ENCODE measurements around the gene PLPPR2. TPM values are rescaled to one million over a fixed set of nuclear protein-coding genes. Genes with fewer than 3 reads are reported as not detected.
A peak's percentile ranks its signal among the peaks of the same experiment; 100 is the strongest.
"Not testable (repeated sequence)": the region's sequence is repeated elsewhere in the genome, so short reads cannot be mapped to it uniquely, and the experiment has no call there.

PLPPR2 gene, protein sequence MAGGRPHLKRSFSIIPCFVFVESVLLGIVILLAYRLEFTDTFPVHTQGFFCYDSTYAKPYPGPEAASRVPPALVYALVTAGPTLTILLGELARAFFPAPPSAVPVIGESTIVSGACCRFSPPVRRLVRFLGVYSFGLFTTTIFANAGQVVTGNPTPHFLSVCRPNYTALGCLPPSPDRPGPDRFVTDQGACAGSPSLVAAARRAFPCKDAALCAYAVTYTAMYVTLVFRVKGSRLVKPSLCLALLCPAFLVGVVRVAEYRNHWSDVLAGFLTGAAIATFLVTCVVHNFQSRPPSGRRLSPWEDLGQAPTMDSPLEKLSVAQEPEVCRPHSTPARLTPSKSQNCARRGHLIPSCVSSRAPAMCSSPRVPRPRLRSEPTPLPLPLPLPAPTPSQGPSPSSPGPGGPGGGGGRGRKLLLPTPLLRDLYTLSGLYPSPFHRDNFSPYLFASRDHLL
- total RNA-seq (10 to 100 TPM; 19.0 to 41.0 (median 26.6) TPM), polyA plus RNA-seq (10 to 100 TPM in 1 of 3 donors, 1 to 10 TPM in 2; 4.2 to 10.8 (median 8.5) TPM)
- long read RNA-seq, donor 1, transcript PLPPR2-201 (10 exons, 2,727 nt), result major isoform, 5 of 5 reads
- long read RNA-seq, donor 1, partial matches to known transcripts, result 0 of 5 reads
- long read RNA-seq, donor 1, other reads (novel, unspliced or antisense), result 0 of 5 reads
- long read RNA-seq, donor 2, partial matches to known transcripts, result 0 of 3 reads
- long read RNA-seq, donor 2, other reads (novel, unspliced or antisense), result 0 of 3 reads

GRCh38 chr19:11355160-11356073 is at the start of gene PLPPR2:
TSS of gene PLPPR2 (plus strand) at chr19:11355432. CDS start at chr19:11357674, 2,242 bp downstream.
- Histone ChIP-seq H3K9me3 (no peaks in the 10 kb centered on the region), H3K36me3 (peaks cover 0 to 36% (median 0%) of the 10 kb centered on the region in 6 donors), H3K27ac (peak within 1 kb of the TSS in 7 of 8 donors; percentile 48 to 92 (median 79)), H3K27me3 (replicated peaks in 1 of 7) (peaks cover 0 to 9% (median 0%) of the 10 kb centered on the region in 7 donors), H3K4me1 (peaks cover 0 to 38% (median 14%) of the 10 kb centered on the region in 6 donors), H3K4me3 (peak within 1 kb of the TSS; percentile 34 to 76 (median 51))
- peak; percentile 95 for DNase-seq
- WGBS, 5 donors, result 3 to 7% (median 5%) methylated on average over 41 to 62 of the region's 62 CpGs
- TF ChIP-seq POLR2A (IDR thresholded peaks at IDR 0.05) (peak in 1 of 3 donors; percentile 26), POLR2AphosphoS5 (IDR thresholded peaks at IDR 0.05) (peak; percentile 79 to 88 (median 87))
- TF ChIP-seq, protein P1, sequence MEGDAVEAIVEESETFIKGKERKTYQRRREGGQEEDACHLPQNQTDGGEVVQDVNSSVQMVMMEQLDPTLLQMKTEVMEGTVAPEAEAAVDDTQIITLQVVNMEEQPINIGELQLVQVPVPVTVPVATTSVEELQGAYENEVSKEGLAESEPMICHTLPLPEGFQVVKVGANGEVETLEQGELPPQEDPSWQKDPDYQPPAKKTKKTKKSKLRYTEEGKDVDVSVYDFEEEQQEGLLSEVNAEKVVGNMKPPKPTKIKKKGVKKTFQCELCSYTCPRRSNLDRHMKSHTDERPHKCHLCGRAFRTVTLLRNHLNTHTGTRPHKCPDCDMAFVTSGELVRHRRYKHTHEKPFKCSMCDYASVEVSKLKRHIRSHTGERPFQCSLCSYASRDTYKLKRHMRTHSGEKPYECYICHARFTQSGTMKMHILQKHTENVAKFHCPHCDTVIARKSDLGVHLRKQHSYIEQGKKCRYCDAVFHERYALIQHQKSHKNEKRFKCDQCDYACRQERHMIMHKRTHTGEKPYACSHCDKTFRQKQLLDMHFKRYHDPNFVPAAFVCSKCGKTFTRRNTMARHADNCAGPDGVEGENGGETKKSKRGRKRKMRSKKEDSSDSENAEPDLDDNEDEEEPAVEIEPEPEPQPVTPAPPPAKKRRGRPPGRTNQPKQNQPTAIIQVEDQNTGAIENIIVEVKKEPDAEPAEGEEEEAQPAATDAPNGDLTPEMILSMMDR (IDR thresholded peaks at IDR 0.05 in 8 of 11, conservative IDR thresholded peaks at IDR 0.05 in 3 of 11), result no peak
- intact Hi-C loops (cut with DNase I; ENCODE audit: low total_unique reads), result no loop called here

DNA sequence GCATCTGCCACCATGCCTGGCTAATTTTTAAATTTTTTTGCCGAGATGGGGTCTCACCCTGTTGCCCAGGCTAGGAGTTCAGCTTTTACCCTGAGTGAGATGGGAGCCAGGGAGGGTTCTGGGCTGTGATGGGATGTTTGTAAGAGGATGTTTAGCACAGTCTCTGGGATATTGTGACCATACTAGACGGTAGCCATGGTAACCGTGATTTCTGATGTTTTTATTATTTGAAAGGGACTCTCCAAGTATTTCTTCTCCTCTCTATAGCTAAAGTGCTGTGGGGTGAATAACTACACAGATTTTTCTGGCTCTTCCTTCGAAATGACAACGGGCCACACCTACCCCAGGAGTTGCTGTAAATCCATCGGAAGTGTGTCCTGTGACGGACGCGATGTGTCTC is 48.9 kb upstream of the PLPPR2 start:
- no peak for DNase-seq
- 75 to 89% (median 84%) methylated on average over 9 of the region's 9 CpGs for WGBS, 5 donors
- H3K9me3 ChIP-seq, result no peaks in the 10 kb centered on the region
- H3K27me3 ChIP-seq (replicated peaks in 1 of 7), result peaks cover 0 to 10% (median 0%) of the 10 kb centered on the region in 7 donors
- H3K4me1 ChIP-seq, result peaks cover 0 to 4% (median 0%) of the 10 kb centered on the region in 6 donors
- H3K27ac ChIP-seq, result no peak overlapping the region
- no peak overlapping the region for H3K4me3 ChIP-seq
- intact Hi-C loops (cut with DNase I; ENCODE audit: low total_unique reads), result no loop called here
- TF ChIP-seq POLR2A (IDR thresholded peaks at IDR 0.05), result no peak
- no peak for TF ChIP-seq POLR2AphosphoS5 (IDR thresholded peaks at IDR 0.05)
- TF ChIP-seq, protein P1 (IDR thresholded peaks at IDR 0.05 in 8 of 11, conservative IDR thresholded peaks at IDR 0.05 in 3 of 11), result no peak
- peaks cover 0 to 11% (median 0%) of the 10 kb centered on the region in 6 donors for H3K36me3 ChIP-seq

- H3K9me3 ChIP-seq; DNase-seq; H3K27me3 ChIP-seq (replicated peaks in 1 of 7); intact Hi-C loops (cut with DNase I; ENCODE audit: low total_unique reads): not testable (repeated sequence)
- H3K27ac ChIP-seq, result peak overlapping the region in 7 of 8 donors; percentile 65 to 96 (median 87)
- peaks cover 0 to 10% (median 4%) of the 10 kb centered on the region in 6 donors for H3K36me3 ChIP-seq
- 31 to 55% (median 47%) methylated on average over 9 of the region's 9 CpGs for WGBS, 5 donors
- peak overlapping the region in 3 of 8 donors; percentile 24 to 52 (median 24) for H3K4me3 ChIP-seq
- H3K4me1 ChIP-seq, result peaks cover 15 to 89% (median 48%) of the 10 kb centered on the region in 6 donors
These were observed 34.8 kb upstream of the PLPPR2 start for GRCh38 chr19:11320278-11320995.
